CD4-positive, alpha-beta T cell treated with Interleukin-2 at 100 ng/mL for 4 hours (primary cell): ENCODE measurements around the gene TBX2.

ENCODE experiments used
- DNase-seq: peaks from one replicate; pipeline ENCODE4 v3.0.0-alpha.2; 2020; ENCODE audit warnings: low spot score

The TBX2 gene

DNA sequence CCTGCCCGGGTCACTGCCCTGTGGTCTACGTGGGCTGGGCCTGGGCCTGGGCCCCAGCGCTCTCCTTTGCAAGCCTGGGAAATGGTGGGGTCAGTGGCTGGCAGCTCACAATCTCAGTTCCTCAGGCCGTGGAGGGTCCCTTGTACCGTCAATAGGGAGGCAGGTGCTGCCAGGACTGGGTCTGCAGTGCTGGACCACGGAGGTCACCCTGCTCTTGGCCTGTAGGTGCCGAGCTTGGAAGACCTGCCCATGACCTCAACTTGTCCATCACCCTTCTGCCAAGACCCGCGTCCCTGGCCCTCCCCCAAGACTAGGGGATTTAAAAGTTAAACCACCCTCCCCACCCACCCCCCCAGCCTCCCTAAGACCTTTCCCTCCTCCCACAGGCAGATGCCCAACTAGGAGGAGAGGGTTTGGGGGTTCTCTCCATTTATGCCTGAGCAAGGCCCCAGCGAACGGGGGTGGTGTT lies 2.5 kb downstream of the TBX2 start:
- DNase-seq: no peak

DNA sequence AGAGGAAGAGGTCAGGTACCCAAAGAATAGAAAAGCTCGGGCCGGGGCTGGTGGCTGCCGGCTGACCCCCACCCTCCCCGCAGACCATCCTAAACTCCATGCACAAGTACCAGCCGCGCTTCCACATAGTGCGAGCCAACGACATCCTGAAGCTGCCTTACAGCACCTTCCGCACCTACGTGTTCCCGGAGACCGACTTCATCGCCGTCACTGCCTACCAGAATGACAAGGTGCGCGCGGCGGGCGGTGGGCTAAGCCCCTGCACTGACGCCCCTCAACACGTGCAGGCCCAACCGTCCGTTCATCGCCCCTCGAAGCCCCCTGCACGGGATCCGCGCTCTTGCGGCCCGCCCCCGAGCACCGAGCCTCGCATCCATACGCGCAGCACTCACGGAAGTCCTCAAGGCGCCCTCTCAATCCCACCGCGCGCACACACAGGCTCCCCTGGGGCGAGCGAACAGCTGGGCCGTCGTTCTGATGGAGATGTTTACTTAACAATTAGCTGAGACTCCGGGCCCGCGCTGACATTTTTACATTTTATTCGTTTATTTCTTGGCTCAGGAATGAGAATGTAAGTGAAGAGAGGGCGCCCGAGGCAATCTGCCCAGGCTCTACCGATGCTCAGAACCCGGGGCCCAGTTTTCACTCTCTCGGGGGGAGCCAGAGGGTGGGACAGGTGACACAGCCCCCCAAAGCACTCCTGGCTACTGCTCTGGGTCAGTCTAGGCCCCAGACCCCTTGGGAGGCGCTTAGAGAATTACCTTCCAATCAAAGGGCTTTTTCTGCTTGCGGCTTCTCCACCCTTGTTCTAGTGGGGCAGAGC lies 3.5 kb downstream of the TBX2 start:
- no peak for DNase-seq

- no peak for DNase-seq
These were observed 4.4 kb downstream of the TBX2 start for GRCh38 chr17:61403801-61404662.

- no peak for DNase-seq
These were observed 4.9 kb downstream of the TBX2 start for GRCh38 chr17:61404663-61404912.

DNA sequence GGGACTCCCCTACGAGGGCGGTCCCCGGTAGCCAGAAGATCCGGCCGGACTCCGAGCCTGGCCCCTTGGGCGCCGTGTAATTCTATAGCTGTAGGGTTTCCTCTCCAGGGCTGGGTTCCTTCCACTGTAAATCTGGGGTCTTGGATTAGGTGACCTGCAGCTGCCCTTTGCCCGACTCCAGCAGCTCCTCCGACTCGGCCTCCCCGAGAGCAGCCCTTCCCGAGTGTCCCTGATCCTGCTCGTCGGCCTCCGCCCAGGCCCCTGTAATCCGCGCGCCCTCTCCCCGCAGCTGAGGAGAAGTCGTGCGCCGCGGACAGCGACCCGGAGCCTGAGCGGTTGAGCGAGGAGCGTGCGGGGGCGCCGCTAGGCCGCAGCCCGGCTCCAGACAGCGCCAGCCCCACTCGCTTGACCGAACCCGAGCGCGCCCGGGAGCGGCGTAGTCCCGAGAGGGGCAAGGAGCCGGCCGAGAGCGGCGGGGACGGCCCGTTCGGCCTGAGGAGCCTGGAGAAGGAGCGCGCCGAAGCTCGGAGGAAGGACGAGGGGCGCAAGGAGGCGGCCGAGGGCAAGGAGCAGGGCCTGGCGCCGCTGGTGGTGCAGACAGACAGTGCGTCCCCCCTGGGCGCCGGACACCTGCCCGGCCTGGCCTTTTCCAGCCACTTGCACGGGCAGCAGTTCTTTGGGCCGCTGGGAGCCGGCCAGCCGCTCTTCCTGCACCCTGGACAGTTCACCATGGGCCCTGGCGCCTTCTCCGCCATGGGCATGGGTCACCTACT lies 5.5 kb downstream of the TBX2 start:
- DNase-seq: no peak

- DNase-seq: no peak
These were observed 6.3 kb downstream of the TBX2 start for GRCh38 chr17:61405686-61406536.

- DNase-seq: no peak
These were observed 6.8 kb downstream of the TBX2 start for GRCh38 chr17:61406537-61406845.

DNA sequence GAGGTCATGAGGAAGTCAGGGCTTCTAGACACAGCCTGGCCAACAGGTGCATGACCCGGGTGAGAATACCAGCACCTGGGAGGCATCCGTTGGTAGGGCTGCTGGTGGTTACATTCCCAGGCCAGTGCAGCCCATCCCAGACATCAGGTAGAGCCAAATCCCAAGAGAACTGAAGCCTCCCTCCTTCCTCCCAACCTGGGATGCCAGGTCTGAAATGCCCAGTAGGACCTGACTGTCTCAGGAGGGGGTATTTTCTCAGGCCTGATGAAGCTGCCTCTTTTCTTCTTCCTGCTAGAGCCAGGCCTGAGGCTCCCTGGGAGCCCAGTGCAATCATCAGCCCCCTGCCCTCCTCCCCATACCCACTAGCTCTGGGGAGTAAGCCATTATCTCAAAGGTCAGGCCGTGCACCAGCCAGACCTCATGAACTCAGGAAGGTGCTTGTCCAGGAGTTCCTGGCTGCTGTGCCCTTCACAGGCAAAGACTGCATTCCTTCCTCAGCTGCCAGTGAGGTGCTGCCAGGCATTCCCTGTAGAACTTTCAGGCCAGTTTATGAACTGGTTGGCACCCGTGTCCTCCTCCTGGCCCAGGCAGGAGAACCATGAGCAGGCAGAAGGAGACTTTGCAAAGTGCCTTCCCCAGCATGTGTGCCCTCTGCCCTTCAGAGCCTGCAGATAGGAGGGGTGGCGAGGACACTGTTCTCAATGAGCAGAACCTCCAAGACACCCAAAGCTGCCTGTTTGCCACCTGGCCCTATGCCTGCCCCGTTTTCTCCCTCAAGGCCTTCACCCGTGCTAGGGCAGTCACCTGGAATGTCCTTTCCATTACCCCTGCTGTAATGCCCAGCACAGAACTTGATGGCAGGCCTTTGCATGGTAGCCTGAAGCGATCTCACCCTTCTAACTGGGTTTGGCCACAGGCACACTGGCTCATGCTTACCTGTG lies 7.6 kb downstream of the TBX2 start:
- no peak for DNase-seq

DNA sequence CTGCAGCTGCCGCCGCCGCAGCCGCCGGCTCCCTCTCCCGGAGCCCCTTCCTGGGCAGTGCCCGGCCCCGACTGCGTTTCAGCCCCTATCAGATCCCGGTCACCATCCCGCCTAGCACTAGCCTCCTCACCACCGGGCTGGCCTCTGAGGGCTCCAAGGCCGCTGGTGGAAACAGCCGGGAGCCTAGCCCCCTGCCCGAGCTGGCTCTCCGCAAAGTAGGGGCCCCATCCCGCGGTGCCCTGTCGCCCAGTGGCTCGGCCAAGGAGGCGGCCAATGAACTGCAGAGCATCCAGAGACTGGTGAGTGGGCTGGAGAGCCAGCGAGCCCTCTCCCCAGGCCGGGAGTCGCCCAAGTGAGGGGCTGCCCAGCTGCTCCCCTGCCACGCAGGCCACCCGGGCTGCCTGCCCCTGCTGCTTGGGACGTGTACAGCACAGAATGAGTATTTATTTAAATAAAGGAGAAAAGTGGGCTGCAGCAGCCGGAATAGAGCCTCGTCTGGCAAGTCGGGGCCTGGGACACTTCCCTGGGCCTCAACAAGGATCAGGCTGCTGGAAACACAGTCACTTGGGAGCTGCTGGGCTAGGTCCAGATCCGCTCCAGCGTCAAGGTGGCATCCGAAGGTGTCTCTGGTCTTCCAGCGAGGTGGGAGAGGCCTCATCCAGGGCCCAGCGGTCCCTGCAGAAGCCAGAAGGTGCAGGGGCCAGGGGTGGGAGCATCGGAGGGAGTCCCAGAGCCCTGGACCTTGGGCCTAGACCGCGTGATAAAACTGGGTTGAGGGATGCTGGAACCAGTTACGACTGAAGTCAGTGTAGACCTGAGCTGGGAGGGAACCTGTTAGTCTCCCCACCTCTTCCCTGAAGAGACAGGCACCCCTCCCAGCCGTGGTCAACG lies 8.8 kb downstream of the TBX2 start:
- DNase-seq: no peak

GRCh38 chr17:61409301-61410112 lies 9.9 kb downstream of the TBX2 start:
- DNase-seq: no peak

DNA sequence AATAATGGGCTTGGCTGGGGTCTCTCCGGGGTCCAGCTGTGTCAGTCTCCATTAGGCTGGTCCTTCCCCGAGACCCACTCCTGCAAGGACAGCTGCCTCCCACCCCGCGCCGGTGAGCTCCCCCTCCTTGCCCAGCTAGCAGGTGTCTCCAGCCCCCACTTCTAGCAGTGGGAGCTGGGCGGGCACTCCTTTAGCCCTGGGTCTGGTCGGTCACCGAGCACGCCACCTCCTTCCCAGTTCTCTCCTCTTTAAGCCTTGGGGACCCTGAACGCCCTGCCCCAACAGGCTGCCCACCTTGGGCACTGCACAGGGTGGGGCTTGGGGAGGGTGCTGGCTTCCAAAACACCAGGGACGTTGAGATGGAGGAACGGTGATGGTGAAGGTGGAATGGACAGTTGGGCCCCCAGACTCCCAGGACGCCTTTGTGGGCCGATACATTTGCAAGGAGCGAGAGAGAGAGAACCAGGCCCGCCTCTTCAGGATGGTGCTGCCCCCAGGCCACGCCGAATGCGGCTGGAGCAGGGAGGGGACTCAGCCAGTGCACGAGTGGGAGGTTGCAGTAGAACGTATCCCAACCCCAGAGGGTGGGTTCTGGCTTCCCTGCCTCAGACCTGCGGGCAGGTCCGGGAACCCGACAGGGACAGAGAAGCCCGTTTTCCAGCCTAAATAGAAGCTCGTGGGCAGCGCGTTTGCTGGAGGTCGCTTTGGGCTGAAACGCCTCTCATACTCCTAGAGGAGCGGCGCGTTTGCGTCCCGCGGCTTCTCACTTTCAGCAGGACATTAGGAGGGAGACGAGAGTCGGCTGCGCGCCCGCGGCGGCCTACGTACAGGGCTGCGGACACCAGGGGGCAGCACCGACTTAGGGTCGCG lies 10.7 kb downstream of the TBX2 start:
- DNase-seq: peak; percentile 77

- DNase-seq: no peak
These were observed 11.3 kb downstream of the TBX2 start for GRCh38 chr17:61411011-61411260.

DNA sequence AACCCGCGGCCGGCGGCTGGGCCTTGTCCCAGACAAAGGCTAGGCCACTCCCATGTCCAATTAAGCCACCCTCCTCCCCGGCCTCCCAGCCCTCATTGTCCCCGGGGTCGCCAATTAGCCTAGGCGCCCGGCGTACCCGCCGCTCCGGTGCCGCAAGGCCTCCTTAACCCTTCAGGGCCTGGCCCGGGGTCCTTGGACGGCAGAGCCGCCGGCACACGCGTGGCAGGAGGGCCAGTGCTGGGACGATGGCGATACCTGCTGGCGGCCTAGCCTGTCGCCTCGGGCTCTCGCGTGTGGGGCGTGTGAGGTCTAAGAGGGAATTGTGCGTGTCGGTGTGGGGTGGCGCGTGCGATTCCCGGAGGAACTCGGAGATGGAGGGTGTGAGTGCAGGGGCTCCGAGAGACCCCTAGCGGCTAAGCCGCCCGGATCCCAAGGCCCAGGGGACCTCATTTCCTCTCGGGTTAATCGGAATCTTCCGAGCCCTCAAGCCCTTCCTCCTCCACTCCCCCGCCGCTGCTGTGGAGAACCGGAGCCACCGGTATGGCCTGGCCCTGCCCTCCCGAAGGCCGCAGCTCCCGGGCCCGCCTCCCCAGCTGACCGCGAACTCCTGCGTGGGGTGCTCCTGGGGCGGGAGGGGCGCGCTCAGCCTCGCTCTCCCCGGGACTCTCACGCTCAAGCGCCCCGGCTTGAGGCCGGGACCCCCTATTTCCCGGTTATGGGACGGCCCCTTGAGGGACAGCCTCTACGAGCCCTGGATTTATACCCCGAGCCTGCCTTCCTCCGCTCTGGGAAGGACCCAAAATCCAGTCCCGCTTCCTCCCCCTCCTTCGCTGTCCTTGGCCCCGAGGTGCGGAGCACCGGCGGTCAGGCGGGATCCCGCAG lies 11.9 kb downstream of the TBX2 start:
- no peak for DNase-seq

- DNase-seq: peak; percentile 79
These were observed 12.7 kb downstream of the TBX2 start for GRCh38 chr17:61412143-61412859.

DNA sequence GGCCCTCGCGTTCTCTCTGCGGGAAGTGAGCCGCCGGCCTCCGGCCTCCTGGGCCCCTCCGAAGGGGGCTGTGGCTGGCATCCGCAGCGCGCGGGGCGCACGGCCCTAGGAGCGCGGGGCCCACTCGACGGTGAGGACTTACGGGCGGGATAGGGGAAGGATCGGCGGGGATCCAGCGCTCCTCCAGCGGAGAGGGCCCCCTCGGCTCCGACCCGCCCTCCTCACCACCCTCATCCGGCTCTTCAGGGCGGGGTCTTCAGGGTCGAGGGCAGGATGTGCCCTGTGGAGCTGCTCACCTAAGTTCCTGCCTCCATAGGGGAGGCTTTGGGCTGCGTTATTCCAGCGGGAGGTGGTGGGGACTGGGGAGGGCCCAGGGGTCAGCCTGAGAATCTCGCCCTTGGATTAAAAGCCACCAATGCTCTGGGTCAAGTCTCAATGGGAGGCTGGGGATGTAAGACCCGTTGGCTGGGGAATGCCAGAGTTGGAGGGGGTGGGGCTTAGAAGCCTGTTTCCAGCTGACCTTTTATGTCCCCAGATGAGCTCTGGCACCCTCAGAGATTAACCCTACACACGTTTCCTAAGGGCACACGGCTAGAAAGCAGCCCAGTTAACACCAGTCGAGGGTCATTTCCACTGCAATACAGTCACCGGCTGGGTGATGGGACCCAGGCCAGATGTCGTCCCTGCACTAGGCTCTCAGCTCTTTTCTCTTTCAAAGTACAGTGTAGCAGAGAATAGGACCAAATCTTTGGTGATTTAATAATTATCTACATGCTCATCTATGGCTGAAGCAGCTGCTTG lies 13.4 kb downstream of the TBX2 start:
- no peak for DNase-seq
